Activated naive CD4-positive, alpha-beta T cell treated with anti-CD3 and anti-CD28 coated beads, Interleukin-2, amount 50 U/mL, for 16 hours (primary cell): ENCODE measurements around the gene SELENON.

Experiments
- DNase-seq: peaks from one replicate; pipeline ENCODE4 v3.0.0-alpha.2; 2020

The SELENON gene

GRCh38 chr1:25770541-25771220 is 29.3 kb upstream of the SELENON start:
- peak; percentile 29 for DNase-seq

GRCh38 chr1:25771221-25772114 is 28.5 kb upstream of the SELENON start:
- peak; percentile 46 for DNase-seq

DNA sequence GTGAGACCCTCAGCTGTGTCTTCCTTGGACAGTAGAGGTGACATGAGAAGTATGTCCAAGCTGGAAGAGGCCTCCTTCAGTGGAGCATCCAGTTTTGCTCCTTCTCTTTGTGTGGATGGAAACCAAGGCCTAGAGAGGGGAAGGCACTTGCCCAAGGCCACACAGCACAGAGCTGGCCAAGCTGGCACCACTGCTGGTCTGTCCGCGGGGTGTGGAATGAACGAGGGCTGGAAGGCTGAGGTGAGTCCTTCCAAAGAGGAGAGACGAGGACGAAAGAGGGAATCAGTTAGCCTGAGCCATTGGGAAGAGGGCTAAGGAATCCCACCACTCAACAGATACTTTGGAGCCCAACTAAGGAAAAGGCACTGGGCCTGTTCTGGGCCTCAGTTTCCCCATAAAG is 27.8 kb upstream of the SELENON start:
- no peak for DNase-seq

DNA sequence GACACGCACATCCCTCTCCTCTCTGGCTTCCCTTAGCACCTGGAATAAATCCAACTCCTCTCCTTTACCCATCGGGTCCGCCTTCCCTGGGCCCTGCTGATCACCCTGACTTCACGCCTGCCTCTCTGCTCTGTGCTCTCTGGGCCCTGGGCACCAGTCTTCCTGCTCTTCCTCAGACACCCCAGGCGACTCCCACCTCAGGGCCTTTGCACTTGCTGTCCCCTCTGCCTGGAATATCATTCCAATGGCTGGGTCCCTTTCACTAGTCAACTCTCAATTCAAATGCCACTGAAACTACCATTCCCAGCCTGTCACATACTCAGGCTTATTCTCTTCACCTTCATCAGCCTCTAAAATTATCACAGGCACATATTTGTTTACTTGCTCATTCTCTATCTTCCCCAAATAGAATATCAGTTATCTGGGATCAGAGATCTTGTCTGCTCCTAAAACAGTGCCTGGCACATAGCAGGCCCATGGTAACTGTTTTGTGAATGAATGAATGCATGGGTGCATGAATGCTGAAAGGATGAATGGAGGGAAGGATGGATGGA is 27.2 kb upstream of the SELENON start:
- no peak for DNase-seq

DNA sequence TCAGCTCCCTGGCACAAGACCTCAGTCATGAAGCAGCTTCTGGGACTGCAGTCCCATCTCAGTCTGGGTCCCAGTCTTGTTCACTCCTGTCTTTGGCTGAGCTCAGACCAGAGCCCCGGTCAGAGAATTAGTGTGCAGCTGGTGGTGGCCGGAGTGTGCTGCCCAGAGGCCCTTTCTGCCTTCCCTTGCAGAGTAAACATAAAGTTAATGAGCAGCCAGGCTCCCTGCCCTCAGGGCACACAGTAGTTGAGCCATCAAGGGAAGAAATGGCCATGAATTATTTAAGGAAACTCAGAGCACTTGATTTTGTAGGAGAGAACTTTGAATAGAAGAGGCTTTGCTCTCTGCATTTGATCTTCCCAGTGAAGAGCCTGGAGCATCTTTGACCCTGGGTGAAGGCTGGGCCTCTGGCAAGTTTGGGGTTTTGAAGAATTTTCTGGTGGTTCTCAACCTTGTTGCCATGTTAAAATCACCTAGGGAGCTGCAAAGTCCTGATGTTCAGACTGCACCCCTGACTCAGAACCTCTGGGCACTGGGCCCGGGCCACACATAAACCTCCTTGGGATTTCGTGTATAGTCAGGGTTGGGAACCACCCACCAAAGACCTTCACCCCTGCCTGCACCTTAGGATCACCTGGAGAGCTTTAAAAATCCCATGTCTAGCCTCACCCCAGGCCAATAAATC is 26.4 kb upstream of the SELENON start:
- DNase-seq: no peak

DNA sequence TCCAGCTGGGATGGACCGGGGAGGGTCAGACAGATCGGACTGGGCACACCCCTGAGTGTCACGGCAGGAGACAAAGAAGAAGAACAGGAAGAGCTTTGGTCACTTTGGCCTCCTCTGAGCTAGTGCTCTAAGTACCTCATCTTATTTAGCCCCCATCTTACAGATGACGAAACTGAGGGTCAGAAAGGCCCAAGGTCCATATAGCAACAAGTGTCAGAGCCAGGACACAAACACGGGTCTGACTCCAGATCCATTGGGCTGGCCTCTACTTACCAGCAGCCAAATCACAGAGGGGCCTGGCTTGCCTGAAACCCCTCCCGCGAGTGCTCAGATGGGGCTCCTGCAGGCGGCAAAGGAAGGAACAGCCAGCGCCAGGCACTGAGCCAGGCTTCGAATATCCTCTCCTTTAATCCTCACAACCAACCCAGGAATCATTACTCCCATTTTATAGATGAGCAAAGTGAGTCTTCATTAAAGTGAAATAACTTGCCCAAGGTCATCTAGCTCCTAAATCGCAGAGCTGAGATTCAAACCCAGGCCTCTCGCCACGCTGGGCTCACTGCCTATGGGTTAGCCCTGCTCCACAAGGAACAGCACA is 25.7 kb upstream of the SELENON start:
- DNase-seq: no peak

GRCh38 chr1:25774921-25775771 is 24.8 kb upstream of the SELENON start:
- DNase-seq: peak; percentile 88

DNA sequence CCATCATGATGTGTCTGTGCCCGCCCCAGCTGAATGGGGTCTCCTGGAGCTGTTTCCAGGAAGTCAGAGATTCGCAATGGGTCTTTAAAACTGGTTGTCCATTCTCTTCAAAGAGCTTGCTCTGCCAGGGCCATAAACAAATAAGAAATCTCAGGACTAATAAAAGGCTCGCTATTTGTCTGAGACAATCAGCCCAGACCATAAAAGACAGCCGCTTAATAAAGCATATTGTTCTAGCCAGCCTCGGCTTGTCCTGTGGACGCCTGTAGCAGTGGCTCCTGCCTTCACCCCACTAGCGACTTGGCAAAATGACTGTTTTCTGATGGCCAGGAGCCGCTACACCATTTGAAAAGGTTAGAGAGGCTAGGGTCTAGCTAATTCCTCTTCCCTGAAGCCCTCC is 20.6 kb upstream of the SELENON start:
- DNase-seq: no peak

- DNase-seq: no peak
Observed at GRCh38 chr1:25779894-25780293, 20.1 kb upstream of the SELENON start.

GRCh38 chr1:25780318-25781129 is 19.5 kb upstream of the SELENON start:
- no peak for DNase-seq

DNA sequence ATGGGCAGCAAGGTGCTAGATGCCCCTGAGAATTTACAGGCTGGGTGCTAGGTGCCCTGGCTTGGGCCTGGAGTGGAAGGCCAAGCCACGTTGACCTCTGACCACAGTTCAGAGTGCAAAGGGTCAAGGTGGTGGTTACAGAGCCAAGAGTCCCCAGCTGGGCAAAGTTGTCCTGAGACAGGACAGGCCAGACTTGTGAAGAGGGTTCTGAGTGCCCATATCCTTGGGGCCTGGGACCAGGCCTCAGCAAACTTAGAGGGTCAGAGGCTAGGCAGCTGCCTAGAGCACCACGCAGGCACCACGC is 18.9 kb upstream of the SELENON start:
- no peak for DNase-seq

DNA sequence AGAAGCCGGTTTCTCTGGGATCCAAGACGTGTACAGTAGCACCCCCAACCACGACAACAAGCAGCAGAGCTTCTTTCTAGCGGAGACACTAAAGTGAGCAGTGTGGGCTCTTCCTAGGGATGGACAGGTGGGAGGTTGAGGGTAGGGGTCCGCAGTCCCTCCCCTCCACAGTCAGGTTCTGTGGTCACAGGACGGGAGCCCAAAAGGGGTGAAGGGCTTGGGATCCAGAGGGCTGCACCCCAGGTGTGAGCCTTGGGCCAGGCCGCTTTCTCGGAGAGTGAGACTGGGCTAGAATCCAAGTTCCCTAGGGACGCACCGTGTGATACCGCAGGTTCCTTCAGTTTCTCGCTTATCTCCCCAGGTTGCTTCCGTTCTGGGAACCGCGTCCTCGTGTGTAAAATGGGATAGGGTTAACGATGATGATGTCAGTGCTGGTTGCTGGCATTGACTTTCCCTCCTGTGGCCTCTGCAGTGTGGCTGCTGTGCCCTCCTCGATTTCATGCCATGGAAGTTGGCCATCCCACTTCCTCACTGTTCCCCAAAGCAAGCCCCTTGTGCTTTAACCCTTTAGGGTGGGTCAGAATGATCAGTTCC is 17.3 kb upstream of the SELENON start:
- DNase-seq: no peak

DNA sequence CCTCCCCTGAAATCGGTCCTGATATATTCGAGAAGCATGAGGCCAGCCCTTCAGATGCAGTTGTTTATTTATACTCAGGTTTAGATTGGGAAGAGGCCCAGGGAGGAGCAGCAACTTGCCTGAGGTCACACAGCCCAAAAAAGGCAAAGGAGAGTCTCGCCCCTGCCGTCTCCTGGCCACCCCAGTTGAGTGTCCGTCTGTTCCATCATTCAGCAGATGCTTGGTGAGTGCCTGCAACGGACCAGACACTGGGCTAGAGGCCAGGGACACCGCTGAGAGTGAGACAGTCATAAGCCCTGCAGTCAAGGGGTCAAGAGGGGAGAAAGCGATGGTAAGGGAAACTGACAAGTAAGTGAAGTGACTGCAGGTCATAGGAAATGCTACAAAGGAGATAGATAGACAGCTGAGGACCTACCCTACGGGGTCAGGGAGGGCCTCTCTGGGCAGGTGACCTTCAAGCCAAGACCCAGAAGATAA is 15.4 kb upstream of the SELENON start:
- no peak for DNase-seq

DNA sequence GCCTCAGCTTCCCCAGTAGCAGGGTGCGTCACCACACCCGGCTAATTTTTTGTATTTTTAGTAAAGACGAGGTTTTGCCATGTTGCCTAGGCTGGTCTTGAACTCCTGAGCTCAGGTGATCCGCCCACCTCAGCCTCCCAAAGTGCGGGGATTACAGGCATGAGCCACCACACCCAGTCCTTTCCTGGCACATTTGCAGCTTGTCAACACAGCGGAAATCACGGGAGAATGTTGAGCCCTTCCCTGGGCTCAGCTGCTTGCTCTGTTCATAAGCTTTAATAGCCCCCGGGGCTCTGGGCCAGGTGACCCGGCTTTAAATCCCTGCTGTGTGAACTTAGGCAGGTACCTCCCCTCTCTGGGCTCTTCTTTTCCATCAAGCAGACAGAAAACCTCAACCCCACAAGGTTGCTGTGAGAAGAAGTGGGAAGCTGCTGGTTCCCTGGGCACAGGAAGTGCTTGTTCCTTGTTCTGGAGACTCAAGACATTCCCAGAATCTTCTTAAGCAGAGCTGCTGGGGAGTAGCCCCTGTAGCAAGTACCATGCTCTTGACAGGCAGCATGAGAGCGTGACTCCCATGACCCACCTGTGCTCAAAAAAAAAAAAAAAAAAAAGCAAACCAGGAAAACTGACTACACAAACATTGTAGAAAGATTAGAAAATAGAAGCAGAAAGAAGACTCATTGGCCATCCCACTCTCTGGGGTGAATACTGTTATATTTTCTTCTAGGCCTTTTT is 14.5 kb upstream of the SELENON start:
- no peak for DNase-seq

DNA sequence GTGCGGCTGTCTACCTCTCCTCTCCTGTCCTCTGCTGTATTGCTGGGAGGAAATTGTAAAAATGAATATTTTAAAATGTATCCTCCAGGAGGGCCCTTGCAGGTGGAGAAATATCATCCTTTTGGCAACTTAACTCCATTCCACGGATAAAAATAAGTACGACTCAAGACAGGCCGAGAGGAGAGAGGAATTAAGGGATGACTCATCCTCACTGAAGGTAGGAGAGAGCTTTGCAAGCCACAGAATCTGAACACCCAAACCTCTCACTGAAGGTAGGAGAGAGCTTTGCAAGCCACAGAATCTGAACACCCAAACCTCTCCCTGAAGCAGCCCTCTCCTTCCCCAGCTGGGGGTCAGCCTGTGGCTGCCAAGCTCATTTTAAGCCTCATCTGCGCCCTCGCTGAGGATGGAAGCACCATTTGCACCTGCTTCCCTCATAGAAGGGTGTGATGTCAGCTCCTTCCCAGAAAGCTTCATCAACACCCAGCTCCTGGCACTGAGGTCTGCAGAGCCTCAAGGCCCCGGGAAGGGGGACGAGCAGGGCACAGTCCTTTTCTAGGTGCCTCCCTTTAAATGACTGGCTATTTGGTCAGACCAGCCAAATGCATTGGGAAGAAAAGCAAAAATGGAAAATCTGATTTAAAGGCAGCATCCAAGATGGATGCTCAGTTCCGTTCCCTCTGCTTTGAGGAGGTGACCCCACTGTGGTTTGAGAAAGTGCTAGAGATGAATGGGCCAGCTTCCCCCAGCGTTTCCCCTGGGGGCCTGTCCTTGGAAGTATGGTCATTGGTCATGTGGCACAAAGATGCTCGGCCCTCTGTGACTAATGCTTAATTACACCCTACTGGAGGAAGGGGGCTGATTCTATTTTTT is 12.9 kb upstream of the SELENON start:
- no peak for DNase-seq

DNA sequence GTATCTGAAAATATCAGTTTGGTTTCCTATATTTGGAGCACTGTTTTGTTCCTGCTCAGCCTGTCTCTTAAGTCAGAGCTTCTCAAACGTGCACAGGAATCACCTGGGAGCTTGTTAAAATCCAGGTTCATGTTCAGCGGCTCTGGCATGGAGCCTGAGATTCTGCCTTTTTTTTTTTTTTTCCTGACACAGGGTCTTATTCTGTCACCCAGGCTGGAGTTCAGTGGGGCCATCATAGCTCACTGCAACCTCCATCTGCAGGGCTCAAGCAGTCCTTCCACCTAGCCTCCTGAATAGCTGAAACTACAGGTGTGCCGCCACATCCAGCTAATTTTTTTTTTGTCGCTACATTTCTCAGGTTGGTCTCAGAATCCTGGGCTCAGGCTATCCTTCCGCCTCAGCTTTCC is 12.2 kb upstream of the SELENON start:
- no peak for DNase-seq

DNA sequence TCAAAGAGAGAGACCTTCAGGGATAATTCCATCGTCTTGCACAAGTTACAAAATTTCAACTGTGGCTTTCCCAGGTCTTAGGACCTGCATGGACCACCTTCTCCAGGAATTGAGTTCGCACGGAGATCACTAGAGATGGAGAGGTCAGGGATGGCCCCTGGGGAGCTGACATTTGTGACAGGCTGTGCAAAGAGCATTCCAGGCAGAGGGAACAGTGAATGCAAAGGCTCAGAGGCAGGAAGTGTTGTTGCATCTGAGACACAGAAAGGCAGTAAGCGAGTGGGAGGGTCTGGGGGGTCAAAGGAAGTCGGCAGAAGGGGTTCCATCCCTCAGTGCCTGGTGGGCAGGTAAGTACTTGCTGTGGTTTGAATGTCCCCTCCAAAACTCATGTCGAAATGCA is 9.5 kb upstream of the SELENON start:
- no peak for DNase-seq

DNA sequence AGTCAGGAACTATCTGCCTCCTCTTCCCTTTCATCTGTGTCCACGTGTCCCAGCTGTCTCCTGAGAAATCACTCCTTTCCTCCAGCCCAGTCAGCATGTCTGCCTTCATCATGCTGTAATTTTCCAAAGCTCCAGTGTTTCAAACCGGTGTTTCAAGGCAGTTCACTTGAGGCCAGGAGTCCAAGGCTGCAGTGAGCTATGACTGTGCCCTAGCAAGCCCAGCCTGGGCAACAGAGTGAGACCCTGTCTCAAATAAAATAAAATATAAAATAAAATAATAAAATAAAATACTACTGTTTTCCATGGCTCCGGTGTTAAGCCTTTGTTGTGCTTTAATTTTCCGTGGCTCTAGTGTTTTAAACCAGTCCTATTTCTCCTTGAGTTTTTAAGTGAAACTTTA is 7.9 kb upstream of the SELENON start:
- DNase-seq: no peak

DNA sequence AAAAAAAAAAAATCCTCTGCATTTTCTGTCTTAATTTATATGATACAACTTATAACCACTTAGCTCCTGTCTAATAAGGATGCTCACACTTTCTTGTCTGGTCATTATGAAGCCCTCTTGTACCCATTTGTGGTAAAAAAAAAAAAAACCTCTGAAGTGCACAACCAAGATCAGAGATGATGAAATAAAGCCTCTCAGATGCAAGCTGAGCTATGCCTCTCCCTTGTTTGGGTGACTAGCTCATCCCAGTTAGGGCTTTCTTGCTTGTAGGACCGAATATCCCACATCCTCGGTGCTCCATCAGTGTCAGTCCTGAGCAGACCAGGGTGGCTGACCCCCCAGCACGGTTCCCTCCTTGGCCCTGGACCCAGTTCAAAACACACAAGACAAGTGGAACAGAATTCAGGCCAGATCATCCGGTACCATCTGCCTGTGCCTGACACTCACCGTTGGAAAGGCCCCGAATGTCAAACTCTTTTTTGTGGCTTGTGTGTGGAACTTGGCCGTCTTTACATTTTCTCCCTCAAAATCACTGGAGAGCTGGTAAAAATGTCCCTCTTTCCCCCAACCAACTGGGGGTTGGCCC is 6.3 kb upstream of the SELENON start:
- no peak for DNase-seq
